GM18498 (cell line): ENCODE results near the gene ARL10.
"Not testable (repeated sequence)": the region's sequence is repeated elsewhere in the genome, so short reads cannot be mapped to it uniquely, and the experiment has no call there.

Experiments used
- ATAC-seq: cut with Tn5 transposase; IDR thresholded peaks from one replicate; pipeline ENCODE4 v1.9.1; 2021; ENCODE audit warnings: mild to moderate bottlenecking, moderate library complexity; ENCODE audit not compliant: unreplicated experiment

The ARL10 gene

DNA sequence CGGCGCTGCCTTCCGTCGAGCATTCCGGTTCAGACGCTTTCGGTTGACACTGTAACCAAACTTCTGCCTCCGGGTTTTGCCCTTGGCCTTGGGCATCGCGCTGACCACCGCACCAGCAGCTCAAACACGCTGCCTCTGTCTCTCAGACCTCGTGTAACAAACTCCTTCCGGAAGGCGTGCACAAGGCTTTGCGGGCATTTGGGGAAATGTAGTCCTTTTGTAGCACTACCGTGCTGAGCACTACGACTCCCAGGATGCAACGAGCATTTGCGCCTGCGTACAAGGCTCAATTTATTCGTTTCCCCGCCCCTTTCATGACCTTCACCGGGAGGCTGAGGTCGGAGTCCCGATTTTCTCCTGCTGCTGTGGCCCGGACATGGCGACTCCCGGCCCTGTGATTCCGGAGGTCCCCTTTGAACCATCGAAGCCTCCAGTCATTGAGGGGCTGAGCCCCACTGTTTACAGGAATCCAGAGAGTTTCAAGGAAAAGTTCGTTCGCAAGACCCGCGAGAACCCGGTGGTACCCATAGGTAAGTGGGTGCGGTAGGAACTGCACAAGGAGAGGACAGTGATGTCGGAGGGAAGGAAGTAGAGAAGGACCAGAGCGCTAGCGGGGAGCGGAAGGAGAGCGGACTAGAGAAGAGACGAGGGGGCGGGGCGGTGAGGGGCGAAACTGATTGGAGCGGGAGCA lies 23.3 kb downstream of the ARL10 start, which contains the start of the genes HIGD2A and NOP16:
TSS of gene HIGD2A (plus strand) at position 308 of the 691 bp plus-strand sequence. CDS start at position 377, 69 bp downstream.
TSS of gene NOP16 (minus strand) at position 155 of the 691 bp plus-strand sequence. CDS start at position 96, 59 bp downstream.
- peak; percentile 90 for ATAC-seq

DNA sequence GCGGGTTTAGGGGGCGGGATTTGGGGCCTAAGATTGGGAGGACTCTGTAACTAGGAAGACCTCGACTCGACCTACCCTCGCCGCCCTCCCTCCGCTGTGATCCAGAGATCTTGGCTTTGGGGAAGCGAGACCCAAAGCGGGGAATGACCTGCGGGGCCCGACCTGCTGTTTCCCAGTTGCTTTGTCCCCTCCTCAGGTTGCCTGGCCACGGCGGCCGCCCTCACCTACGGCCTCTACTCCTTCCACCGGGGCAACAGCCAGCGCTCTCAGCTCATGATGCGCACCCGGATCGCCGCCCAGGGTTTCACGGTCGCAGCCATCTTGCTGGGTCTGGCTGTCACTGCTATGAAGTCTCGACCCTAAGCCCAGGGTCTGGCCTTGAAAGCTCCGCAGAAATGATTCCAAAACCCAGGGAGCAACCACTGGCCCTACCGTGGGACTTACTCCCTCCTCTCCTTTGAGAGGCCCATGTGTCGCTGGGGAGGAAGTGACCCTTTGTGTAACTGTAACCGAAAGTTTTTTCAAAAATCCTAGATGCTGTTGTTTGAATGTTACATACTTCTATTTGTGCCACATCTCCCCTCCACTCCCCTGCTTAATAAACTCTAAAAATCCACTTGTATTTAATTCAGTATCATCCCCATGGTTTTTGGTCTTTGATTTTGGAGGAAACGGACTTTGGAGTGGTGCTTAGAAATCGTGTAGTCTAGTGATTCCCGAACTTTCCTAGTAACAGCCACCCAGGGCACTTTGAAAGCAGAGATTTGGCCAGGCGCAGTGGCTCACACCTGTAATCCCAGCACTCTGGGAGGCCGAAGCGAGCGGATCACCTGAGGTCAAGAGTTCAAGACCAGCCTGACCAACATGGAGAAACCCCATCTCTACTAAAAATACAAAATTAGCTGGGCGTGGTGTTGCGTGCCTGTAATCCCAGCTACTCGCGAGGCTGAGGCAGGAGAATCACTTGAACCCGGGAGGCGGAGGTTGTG lies 24.1 kb downstream of the ARL10 start:
- peak; percentile 30 for ATAC-seq

DNA sequence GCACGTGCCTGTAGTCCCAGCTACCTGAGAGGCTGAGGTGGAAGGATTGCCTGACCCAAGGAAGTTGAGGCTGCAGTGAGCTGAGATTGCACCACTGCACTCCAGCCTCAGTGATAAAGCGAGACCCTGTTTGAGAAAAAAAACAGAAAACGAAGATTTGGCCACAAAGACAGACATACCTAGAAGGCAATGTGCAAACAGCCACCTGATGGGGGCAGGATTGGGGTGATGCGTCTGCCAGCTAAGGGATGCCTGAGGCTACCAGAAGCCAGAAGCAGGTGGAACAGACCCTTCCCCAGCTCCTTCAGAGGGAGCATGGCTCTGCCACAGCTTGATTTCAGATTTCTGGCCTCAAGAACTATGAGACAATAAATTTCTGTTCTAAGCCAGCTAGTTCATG lies 26.2 kb downstream of the ARL10 start:
- ATAC-seq: no peak

DNA sequence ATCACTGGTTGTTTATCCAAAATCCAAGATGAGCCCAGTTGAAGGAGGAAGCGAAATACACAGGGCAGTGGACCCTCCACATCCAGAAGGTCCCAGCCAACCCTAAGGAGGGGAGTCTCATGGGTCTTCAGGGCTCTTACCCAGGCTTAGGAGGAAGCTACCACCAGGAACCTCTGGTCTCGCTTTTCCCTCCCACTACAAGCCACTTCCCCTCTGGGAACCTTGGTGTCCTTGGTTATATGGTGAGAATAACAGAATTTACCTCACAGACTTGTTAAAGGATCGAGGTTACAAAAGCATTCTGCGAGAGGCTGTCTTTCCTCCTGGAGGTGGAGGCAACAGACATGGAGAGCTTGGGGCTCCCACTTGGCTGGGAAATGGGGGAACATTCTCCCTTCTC lies 26.7 kb downstream of the ARL10 start:
- ATAC-seq: no peak

DNA sequence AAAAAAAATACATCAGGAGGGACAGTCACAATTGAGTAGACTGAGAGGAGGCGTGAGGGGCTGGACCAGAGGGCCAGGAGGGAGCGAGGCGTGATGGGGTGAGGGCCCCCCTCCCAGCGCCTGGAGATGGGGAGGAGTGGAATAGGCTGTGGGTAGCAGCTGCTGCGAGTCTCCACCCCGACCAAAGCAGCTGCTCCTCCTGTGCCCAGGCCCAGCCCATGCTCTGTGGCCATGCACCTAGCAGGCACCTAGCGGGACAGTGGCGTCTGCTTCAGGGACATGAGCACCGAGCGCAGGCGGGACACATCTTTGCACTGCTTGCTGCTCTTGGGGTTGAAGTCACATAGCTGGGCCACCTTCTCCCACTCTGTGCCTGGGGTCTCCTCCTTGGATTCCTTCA lies 27.2 kb downstream of the ARL10 start:
- no peak for ATAC-seq

DNA sequence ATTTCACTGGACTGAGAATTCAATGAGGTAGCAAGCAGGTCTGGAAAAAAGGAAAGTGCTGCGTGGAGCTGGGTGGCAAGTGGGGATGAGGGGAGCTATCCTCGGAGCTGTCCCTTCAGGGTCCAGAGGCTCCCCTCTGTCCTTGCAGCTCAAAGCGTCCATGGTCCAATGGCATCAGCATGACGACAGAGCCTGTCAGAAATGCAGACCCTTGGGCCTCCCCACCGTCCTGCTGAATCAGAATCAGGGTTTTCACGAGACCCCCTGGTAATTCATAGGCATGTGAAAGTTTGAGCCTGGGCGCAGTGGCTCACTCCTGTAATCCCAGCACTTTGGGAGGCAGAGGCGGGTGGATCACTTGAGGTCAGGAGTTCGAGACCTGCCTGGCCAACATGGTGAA lies 28.8 kb downstream of the ARL10 start:
- ATAC-seq: no peak

DNA sequence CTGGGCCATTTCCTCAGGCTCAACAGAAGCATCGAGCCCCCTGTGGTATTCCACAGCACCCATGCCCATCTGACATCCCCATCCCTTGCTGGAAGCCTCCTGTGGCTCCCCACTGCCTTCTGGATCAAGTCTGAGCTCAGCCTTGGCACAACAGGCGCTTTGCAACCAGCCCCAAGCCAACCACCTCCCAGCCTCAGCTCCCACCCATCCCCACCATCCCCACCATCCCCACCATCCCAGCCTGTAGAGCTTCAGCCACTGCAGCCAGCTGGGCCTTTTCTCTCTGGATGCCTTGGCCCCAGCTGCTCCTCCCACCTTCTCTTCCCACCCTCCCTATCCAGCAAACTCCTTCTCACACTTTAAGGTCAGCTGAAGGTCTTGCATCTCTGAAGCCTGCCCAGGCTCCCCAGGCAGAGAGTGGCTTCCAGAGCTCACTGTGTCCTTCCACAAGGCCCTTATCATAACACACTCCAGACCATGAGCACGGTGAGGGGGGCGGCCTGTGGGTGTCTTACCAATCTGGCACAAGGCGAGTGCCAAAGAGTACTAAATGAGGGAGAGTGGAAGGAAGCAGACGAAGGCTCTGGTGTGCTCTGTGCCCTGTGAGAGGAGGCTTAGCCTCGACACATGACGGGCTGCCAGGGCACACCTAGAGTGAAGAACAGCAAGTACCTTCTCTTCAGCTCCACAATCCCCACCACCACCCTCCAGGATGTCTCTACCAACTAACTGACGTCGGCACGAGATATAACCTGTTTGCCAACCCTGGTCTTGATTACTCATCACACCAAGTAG lies 29.8 kb downstream of the ARL10 start:
- ATAC-seq: no peak

DNA sequence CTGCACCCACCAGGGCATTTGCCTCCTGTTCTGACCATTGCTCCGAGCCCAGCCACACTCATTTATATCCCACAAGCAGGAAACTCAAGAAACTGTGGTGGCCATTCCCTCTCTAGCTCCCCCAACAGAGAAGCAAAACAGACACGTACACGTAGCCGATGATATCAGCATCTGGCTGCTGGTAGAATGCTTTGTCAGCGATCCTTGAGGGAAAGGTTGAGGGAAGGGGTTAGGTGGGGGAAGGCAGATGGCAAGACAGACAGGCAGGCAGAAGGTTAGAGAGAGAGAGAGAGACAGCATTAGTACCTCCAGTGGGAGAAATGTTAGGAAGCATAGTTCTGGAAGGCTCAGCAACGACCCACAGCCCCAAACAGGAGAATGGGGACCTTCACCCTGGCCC lies 31.0 kb downstream of the ARL10 start:
- no peak for ATAC-seq

DNA sequence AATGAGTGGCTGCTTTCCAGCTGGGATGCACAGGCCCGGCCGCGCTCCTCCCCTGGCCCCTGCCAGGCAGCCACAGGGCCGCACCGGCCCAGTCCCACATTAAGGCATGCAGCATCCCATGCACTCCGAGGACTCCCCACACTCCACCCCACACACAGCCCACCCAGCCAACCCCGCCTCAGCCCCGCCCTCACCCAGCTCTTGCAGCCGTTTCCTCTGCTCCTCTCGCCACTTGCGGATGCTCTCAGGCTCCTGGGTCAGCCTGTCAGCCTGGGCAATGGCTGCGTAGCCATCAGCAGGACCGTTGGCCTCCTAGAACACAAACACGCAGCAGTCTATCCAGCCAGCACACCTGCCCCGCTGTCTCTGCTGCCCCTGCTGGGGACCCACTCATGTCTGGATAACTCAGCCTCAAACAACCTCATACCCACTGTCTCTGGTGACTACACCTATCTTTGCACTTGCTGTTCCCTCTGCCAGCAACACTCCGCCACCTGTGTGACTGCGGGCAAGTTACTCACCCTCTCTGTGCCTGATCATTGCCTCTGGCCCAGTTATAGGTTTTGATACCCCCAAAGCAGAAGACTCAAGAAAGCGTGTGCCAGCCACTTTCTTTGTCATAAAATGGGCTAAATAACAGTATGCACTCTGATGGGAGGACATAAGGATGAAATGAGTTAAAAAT lies 32.6 kb downstream of the ARL10 start:
- no peak for ATAC-seq

DNA sequence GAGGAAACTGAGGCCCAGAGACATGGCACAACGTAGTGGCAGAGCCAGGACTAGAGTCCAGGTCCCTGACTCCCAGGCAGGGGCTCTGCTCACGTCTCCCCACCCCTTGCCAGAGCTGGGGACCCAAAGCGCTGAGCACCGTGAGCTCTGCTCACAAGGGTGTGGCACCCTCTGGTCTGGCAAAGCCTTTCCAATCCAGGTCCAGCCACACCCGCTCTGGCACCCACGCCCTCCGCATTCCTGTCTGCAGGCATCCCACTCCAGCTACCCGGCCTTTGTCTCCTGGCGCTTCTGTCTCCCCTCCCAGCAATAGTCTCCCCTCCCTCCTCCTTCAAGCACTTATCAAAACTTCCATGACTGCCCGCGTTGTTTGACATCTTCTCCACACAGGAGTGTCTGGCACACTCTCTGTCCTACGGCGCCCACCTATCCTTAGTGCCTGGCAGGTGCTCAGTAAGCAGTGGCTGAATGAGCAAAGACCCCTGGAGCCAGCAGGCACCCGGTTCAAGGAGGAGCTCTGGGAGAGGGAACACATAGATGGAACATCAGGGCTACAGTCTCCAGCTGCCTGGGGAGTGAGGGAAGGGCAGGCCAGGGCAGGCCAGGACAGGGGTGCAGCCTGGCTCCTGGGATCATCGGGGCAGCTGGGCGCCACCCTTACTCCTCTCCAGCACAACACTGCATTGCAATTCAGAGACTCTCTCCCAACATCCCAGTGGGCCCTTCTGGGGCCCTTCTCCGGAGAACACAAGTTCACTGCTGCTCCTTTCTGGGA lies 35.3 kb downstream of the ARL10 start:
- ATAC-seq: no peak

DNA sequence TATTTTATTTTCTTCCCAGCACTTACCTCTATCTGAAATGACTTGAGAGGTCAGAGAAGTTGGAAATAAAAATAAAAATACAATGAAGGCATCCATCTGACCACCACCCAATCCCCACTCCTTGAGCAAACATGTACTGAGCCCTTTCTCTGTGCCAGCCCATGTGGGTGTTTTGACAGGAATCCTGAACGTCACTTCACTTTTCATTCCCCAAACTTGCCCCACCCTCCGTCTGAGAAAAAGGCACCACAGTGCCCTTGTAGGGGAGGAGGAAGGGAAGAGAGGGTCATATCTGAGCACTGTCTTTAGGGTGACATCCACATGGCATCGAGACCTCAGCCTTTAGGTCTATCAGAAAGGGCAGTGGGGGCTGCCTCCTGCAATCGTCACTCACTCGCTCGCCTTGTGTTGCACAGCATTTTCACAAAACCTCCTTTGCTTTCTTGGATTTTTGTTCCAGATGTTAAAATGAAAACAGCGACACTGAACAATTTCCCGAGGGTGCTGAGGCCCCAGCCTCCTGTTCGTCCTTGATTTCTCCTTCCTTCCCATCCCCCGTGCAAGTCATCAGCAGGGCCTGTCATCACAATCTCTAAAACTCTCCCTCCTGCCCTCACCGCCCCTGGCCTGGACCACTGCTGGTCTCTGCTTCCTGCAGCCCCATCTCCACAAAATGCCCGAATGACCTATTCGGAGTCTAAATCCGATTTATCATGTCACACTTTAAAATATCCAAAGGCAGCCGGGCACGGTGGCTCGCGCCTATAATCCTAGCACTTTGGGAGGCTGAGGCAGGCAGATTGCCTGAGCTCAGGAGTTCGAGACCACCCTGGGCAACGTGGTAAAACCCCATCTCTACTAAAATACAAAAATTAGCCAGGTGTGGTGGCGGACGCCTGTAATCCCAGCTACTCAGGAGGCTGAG lies 36.3 kb downstream of the ARL10 start:
- no peak for ATAC-seq

DNA sequence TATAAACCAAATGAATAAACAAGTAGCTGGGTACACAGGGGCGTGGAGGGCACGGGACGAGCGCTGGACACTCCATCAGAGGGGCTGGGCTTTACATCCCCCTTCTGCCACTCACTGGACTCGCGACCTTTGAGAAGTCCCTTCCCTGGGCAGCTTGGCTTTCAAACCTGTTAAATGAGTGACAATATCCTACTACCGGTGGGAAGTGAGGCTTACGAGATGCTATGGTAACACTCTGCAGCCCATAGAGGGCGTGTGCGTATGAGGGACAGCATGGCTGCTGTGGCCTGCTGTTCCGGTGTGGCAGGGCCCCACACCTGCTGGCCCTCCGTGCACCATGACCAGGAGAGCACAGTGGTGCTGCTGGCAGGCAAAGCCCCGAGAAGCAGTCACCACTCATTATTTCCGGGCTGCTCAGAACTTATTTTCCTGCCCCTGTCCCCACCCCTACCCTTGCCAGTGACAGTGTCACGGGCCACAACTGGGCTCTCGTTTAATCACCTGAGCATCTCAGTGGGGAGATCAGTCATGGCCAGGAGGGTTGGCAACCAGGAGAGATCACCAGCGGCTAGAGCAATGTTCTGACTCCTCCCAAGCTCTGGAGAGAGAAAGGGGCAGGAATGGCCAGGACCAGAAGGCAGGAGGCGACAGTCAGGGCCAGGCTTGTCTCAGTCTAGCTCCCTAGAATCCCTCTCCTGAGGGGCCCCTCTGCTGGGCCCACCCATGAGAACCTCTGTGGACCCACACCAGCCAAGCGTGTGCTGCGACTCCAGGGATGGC lies 40.6 kb downstream of the ARL10 start:
- ATAC-seq: no peak

DNA sequence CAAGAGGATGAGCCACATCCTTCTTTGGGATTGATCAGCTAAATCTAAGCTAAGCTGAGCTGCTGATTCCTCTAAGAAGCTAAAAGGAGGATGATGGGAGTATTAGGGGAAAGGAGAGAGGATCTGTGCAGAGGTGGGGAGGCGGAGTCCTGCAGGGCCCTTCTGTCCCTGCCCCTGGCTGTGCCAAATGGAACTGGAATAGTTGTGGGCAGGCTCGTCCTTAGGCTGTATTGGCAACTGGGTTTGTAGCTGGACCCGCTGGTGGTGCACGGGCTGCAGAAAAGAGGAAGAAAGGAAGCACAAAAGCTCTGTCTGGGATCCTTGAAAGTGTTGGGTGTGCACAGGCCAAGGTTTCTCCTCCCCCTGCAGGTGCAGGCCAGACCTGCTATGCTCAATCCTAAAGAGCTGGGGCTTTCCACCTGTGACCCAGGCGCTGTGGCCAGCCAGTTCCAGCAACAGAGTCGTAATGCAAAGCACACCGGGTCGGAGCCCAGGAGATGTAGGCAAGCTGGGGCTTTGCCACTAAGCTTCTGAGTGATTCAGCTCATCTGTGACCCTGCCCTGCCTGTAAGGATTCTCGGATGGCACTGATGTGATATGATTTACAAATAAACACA lies 41.3 kb downstream of the ARL10 start:
- ATAC-seq: no peak

DNA sequence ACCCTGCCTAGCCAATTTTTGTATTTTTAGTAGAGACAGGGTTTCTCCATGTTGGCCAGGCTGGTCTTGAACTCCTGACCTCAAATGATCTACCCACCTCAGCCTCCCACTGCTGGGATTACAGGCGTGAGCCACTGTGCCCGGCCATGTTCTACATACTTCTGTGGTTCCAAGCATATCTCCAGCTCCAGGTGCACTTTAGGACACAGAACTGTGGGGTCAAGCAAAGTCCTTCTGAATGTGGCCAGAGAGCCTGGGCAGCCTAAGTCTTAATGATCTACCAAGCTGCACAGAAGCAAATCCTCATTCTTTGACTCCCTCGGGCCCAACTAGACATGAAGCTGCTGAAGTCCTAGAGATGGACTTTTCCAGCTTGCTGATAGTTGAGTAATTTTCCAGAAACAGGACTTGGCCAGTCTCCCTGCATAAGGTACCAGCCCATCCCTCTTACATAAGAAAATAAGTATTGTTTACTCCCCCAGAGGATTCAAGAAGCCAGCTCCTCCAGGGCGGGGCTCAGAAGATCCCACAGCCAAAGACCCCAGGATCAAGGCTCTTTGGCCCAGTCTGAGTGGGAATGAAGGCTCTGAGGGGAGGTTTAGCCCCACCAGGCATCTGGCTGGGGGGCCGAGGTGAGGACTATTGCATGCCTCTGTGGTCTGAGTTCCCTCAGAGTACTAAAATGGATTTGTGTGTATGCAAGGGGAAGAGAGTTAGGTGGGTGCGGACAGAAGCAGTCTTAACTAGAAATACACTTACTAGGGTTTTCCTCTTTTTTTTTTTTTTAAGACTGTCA lies 42.4 kb downstream of the ARL10 start:
- no peak for ATAC-seq

DNA sequence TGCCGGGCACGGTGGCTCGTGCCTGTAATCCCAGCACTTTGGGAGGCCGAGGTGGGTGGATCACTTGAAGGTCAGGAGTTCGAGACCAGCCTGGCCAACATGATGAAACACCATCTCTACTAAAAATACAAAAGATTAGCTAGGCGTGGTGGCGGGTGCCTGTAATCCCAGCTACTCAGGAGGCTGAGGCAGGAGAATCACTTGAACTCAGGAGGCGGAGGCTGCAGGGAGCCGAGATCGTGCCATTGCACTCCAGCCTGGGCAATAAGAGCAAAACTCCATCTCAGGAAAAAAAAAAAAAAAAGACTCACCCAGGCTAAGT lies 42.9 kb downstream of the ARL10 start:
- not testable (repeated sequence) for ATAC-seq

DNA sequence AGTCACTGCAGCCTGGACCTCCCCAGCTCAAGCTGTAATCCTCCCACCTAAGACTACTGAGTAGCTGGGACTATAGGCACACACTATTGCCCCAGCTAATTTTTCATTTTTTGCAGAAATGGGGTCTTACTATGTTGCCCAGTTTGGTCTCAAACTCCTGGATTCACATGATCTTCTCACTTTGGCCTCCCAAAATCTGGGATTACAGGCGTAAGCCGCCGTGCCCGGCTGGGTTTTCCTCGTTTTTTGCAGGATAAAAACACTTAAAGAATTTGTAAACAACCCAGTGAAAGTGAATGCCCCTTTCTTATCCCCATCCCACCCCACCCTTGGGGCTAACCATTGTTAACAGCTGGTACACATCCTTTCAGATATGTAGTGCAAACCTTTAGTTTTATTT lies 43.3 kb downstream of the ARL10 start:
- ATAC-seq: no peak

DNA sequence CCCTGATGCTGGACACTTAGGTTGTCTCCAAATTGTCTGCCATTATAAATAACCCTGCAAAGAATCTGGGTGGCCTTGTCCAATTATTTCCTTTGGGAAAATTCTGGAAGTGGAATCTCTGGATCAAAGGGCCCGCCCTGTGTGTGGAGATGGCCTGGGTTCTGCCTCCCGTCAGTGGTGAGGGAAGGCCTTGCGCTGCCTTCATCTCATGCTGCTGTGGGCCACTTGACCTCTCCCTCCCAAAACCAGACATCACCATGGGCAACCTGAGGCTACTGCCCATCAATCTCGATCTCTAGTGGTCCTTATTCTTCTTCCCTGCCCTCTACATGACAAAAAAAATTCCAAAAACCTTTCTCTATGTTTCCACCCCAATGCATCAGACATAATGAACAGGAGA lies 44.5 kb downstream of the ARL10 start:
- ATAC-seq: no peak
